DND-41 (cell line): ENCODE results near the gene DPY19L2.
"Not testable (repeated sequence)": the region's sequence is repeated elsewhere in the genome, so short reads cannot be mapped to it uniquely, and the experiment has no call there.

Source experiments
- EZH2 ChIP-seq: IDR thresholded peaks from 3 replicates; pipeline ENCODE4 v1.6.1; 2012; ENCODE audit warnings: borderline replicate concordance, low read depth, mild to moderate bottlenecking, moderate library complexity, low read length, inconsistent platforms; ENCODE audit not compliant: severe bottlenecking
- TF ChIP-seq, protein P1 (sequence below): IDR thresholded peaks from 2 replicates; pipeline ENCODE4 v1.5.1; 2012; ENCODE audit warnings: borderline replicate concordance, low read length, moderate library complexity, mild to moderate bottlenecking; ENCODE audit not compliant: poor library complexity, severe bottlenecking; ENCODE audit errors: extremely low read depth

DNA sequence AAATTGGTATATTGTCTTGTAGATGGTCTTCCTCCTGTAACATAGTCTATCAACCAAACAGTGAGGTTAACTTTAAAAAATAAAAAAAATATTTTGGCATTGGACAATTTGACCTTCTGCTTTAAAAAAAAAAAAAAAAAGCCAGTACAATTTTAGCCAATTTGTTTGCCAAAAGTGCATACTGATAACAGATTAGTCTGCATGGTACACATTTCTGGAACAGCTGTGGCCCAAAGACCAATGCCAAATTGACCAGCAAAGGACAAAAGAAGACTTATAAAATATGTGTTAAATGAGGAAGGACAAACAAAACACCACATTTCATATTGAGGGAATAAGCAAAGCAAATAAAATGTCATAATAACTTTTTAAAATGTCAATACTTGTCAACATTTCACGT lies 20.8 kb upstream of the DPY19L2 start:
- TF ChIP-seq, protein P1, sequence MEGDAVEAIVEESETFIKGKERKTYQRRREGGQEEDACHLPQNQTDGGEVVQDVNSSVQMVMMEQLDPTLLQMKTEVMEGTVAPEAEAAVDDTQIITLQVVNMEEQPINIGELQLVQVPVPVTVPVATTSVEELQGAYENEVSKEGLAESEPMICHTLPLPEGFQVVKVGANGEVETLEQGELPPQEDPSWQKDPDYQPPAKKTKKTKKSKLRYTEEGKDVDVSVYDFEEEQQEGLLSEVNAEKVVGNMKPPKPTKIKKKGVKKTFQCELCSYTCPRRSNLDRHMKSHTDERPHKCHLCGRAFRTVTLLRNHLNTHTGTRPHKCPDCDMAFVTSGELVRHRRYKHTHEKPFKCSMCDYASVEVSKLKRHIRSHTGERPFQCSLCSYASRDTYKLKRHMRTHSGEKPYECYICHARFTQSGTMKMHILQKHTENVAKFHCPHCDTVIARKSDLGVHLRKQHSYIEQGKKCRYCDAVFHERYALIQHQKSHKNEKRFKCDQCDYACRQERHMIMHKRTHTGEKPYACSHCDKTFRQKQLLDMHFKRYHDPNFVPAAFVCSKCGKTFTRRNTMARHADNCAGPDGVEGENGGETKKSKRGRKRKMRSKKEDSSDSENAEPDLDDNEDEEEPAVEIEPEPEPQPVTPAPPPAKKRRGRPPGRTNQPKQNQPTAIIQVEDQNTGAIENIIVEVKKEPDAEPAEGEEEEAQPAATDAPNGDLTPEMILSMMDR: not testable (repeated sequence)
- TF ChIP-seq EZH2: not testable (repeated sequence)
